HepG2 (cell line): ENCODE results near the gene TFAM. TPM values are rescaled to one million over a fixed set of nuclear protein-coding genes. Genes with fewer than 3 reads are reported as not detected.

ENCODE experiments used
- ATAC-seq: fragments of 200-7000 bp; cut with Tn5 transposase; 3 replicates; pipeline ENCODE4 v1.9.1; 2020; ENCODE audit warnings: mild to moderate bottlenecking, moderate library complexity
- BruUV-seq: library from RNA; stranded (reverse); fragments of 400-500 nt; replicated peaks from 2 replicates; lab custom pipeline; 2021; lab: Mats Ljungman, UMichigan
- CTCF ChIA-PET: fragments of 300-600 bp; formaldehyde crosslinking; extraction: SDS; loops from one replicate; lab custom pipeline; 2021; ENCODE audit warnings: low total read pairs, inconsistent platforms, low intra/inter-chr PET ratio; lab: Yijun Ruan, JAX
- POLR2A ChIA-PET: fragments of 350-600 bp; sonication (Branson Sonifier 250); formaldehyde crosslinking; loops from one replicate; lab custom pipeline; 2020; ENCODE audit warnings: antibody characterized with exemption, inconsistent platforms; lab: Yijun Ruan, JAX
- DNase-seq: peaks from one replicate; pipeline ENCODE4 v3.0.0-alpha.2; 2015; ENCODE audit warnings: low spot score
- FAIRE-seq: peaks from 3 replicates; lab custom pipeline; 2011; peaks lifted over from hg19 to GRCh38; lab: Jason Lieb, UNC
- H2AFZ ChIP-seq: one replicate; pipeline ENCODE4 v1.6.1; 2011; ENCODE audit warnings: low read length, inconsistent platforms
- H3K27ac ChIP-seq: fragments of 300-600 bp; 3 replicates; pipeline ENCODE4 v1.8.0; 2011; ENCODE audit warnings: mixed run types, mild to moderate bottlenecking, mixed read lengths, low read length, inconsistent platforms; ENCODE audit not compliant: insufficient read depth; ENCODE audit errors: extremely low read length
- H3K27me3 ChIP-seq, 2 experiments: fragments of 200-600 bp in 1 of 2; 2 replicates in 1 of 2; 3 replicates in 1 of 2; pipeline versions ENCODE4 v1.6.0 to v1.8.0; 2011; ENCODE audit warnings: low read length in 2 of 2, mild to moderate bottlenecking in 2 of 2, moderate library complexity in 2 of 2, inconsistent platforms in 1 of 2; ENCODE audit not compliant: insufficient read depth in 2 of 2, control insufficient read depth in 1 of 2
- H3K36me3 ChIP-seq, 2 experiments: fragments of 200-600 bp in 1 of 2; replicated peaks in 1 of 2; 2 replicates in 1 of 2; 3 replicates in 1 of 2; pipeline versions ENCODE4 v1.5.1 to v1.8.0; 2011; ENCODE audit warnings: low read length in 2 of 2, inconsistent platforms in 1 of 2; ENCODE audit not compliant: insufficient read depth in 2 of 2, control insufficient read depth in 1 of 2
- H3K4me1 ChIP-seq: 2 replicates; pipeline ENCODE4 v1.5.1; 2012; ENCODE audit warnings: low read length, inconsistent platforms; ENCODE audit not compliant: insufficient read depth
- H3K4me2 ChIP-seq: 2 replicates; pipeline ENCODE4 v1.6.0; 2011; ENCODE audit warnings: low read depth, low read length, inconsistent platforms
- H3K4me3 ChIP-seq, 3 experiments: fragments of 200-600 bp in 1 of 3; sonication (generic), shearing (Covaris generic) in 1 of 3; replicated peaks in 1 of 3; 2 replicates each; pipeline ENCODE4 v1.5.1; 2011 to 2016; ENCODE audit warnings: low read length in 3 of 3, inconsistent platforms in 2 of 3, low read depth in 2 of 3, mild to moderate bottlenecking in 2 of 3, control low read depth in 1 of 3, mixed read lengths in 1 of 3; ENCODE audit not compliant: insufficient read depth in 1 of 3
- H3K79me2 ChIP-seq: one replicate; pipeline ENCODE4 v1.6.1; 2011; ENCODE audit warnings: low read length, inconsistent platforms; ENCODE audit not compliant: insufficient read depth
- H3K9ac ChIP-seq: 2 replicates; pipeline ENCODE4 v1.6.0; 2011; ENCODE audit warnings: mild to moderate bottlenecking, low read depth, low read length, inconsistent platforms; ENCODE audit not compliant: insufficient read depth
- H3K9me3 ChIP-seq: 2 replicates; pipeline ENCODE4 v1.5.1; 2012; ENCODE audit warnings: mild to moderate bottlenecking, low read length
- H4K20me1 ChIP-seq: 2 replicates; pipeline ENCODE4 v1.6.0; 2011; ENCODE audit warnings: inconsistent platforms, mild to moderate bottlenecking, low read length, moderate library complexity; ENCODE audit not compliant: insufficient read depth
- CEBPG ChIP-seq: IDR thresholded peaks from 2 replicates; pipeline ENCODE4 v1.6.1; 2016
- E2F2 ChIP-seq: sonication (generic); formaldehyde crosslinking; IDR thresholded peaks from 2 replicates; pipeline ENCODE4 v1.4.0; 2020; ENCODE audit warnings: missing genetic modification reagents, borderline replicate concordance
- JARID2 ChIP-seq: sonication (generic); formaldehyde crosslinking; IDR thresholded peaks from 2 replicates; pipeline ENCODE4 v1.8.1; 2023; ENCODE audit warnings: missing genetic modification reagents, inconsistent platforms; ENCODE audit not compliant: insufficient replicate concordance
- MAFF ChIP-seq: IDR thresholded peaks from 2 replicates; pipeline ENCODE4 v1.6.1; 2011; ENCODE audit warnings: low read depth, low read length, improper control_type of control experiment
- RCOR2 ChIP-seq: IDR thresholded peaks from 2 replicates; pipeline ENCODE4 v1.6.1; 2016; ENCODE audit warnings: missing biosample characterization, missing genetic modification reagents
- SAP130 ChIP-seq: IDR thresholded peaks from 2 replicates; pipeline ENCODE4 v1.6.1; 2016; ENCODE audit warnings: low read depth
- SOX13 ChIP-seq, 3 experiments: fragments of 450-650 bp in 1 of 3; sonication (generic) in 1 of 3; formaldehyde crosslinking in 1 of 3; IDR thresholded peaks in 2 of 3; conservative IDR thresholded peaks in 1 of 3; 2 replicates each; pipeline versions ENCODE4 v1.5.0 to v1.6.1; 2016 to 2020; ENCODE audit warnings: antibody characterized with exemption in 1 of 3, mild to moderate bottlenecking in 1 of 3, missing compliant biosample characterization in 1 of 3, missing genetic modification reagents in 1 of 3, moderate library complexity in 1 of 3
- THAP11 ChIP-seq: IDR thresholded peaks from 2 replicates; pipeline ENCODE4 v1.6.1; 2016; ENCODE audit warnings: missing biosample characterization, missing genetic modification reagents
- TMF1 ChIP-seq: sonication (generic); formaldehyde crosslinking; IDR thresholded peaks from 2 replicates; pipeline ENCODE4 v1.8.1; 2022; ENCODE audit warnings: low read depth, missing genetic modification reagents
- ZNF12 ChIP-seq: sonication (generic); formaldehyde crosslinking; IDR thresholded peaks from 2 replicates; pipeline ENCODE4 v1.5.0; 2020; ENCODE audit warnings: missing genetic modification reagents
- WGBS: methylation state at CpG from one replicate; pipeline ENCODE4 v1.1.6; 2017; ENCODE audit warnings: low lambda C conversion rate; 5-methylcytosine and 5-hydroxymethylcytosine counted together
- in situ Hi-C: cut with HindIII; loops from 2 replicates; pipeline ENCODE4 v1.10.0; 2017; ENCODE audit warnings: low pct_unique_long_range_greater_than_20kb; ENCODE audit not compliant: extremely low pct_ligation_motif_present
- intact Hi-C: fragments of 100-400 bp; cut with micrococcal nuclease; formaldehyde crosslinking; loops from one replicate; pipeline ENCODE4 v1.10.0; 2022; ENCODE audit not compliant: unreplicated experiment
- polyA plus RNA-seq, 8 experiments: library from polyadenylated mRNA; depleted of rRNA in 3 of 8; stranded (reverse) in 7 of 8; unstranded in 1 of 8; fragments of >200 nt; fragmentation: Illumina TruSeq in 4 of 8; extraction: Trizol in 4 of 8; gene quantifications; 2 replicates each; pipeline versions ENCODE4 v1.2.1 to v1.2.3, GENCODE V29; 2011 to 2016; ENCODE audit warnings: low read depth in 4 of 8, missing spikeins in 1 of 8, mixed read lengths in 1 of 8; ENCODE audit not compliant: insufficient read depth in 1 of 8
- total RNA-seq, 5 experiments: library from RNA; depleted of rRNA; stranded (reverse); fragments of >200 nt; fragmentation: Illumina TruSeq; extraction: Trizol; gene quantifications; 2 replicates each; pipeline ENCODE4 v1.2.3, GENCODE V29; 2016; ENCODE audit warnings: low read depth in 1 of 5
- TF ChIP-seq, protein P1 (sequence below): sonication (generic); formaldehyde crosslinking; IDR thresholded peaks from 2 replicates; pipeline ENCODE4 v1.5.1; 2020; ENCODE audit warnings: mild to moderate bottlenecking, missing genetic modification reagents
- TF ChIP-seq, protein P2 (sequence below): IDR thresholded peaks from 2 replicates; pipeline ENCODE4 v1.6.1; 2016; ENCODE audit warnings: low read depth
- TF ChIP-seq, protein P3 (sequence below): IDR thresholded peaks from 2 replicates; pipeline ENCODE4 v1.4.0; 2020; ENCODE audit warnings: mild to moderate bottlenecking, missing genetic modification reagents

Gene TFAM
- total and polyA plus RNA-seq, 2 of the 13 experiments (the other 11 are each of a cell fraction or from before 2014, with no cell fraction given), result 18.4 to 125 TPM

GRCh38 chr10:58350619-58351323, 34.4 kb upstream of the TFAM start:
- 66% methylated on average over 6 of the region's 6 CpGs for WGBS
- TF ChIP-seq TMF1 (CRISPR knock-in tag) (no peak), JARID2 (CRISPR knock-in tag) (no peak), ZNF12 (CRISPR knock-in tag) (0 out of 2 replicates have a peak, but pooled peaks have one; percentile 18), RCOR2 (0 out of 2 replicates have a peak, but pooled peaks have one; percentile 24), CEBPG (CRISPR knock-in tag) (peak; percentile 82), THAP11 (CRISPR knock-in tag) (peak; percentile 31; the same call in 1 of the 2 replicates), SOX13 (IDR thresholded peaks at IDR 0.05) (no peak), SOX13 (CRISPR knock-in tag; conservative IDR thresholded peaks at IDR 0.05 in 1 of 2, IDR thresholded peaks at IDR 0.05 in 1 of 2) (peak in 1 of 2 experiments; percentile 51; a peak in 1 of 4 replicates), E2F2 (no peak), SAP130 (peak; percentile 25; the same call in 1 of the 2 replicates), MAFF (peak; percentile 65; the same call in 1 of the 2 replicates)
- TF ChIP-seq, protein P1, sequence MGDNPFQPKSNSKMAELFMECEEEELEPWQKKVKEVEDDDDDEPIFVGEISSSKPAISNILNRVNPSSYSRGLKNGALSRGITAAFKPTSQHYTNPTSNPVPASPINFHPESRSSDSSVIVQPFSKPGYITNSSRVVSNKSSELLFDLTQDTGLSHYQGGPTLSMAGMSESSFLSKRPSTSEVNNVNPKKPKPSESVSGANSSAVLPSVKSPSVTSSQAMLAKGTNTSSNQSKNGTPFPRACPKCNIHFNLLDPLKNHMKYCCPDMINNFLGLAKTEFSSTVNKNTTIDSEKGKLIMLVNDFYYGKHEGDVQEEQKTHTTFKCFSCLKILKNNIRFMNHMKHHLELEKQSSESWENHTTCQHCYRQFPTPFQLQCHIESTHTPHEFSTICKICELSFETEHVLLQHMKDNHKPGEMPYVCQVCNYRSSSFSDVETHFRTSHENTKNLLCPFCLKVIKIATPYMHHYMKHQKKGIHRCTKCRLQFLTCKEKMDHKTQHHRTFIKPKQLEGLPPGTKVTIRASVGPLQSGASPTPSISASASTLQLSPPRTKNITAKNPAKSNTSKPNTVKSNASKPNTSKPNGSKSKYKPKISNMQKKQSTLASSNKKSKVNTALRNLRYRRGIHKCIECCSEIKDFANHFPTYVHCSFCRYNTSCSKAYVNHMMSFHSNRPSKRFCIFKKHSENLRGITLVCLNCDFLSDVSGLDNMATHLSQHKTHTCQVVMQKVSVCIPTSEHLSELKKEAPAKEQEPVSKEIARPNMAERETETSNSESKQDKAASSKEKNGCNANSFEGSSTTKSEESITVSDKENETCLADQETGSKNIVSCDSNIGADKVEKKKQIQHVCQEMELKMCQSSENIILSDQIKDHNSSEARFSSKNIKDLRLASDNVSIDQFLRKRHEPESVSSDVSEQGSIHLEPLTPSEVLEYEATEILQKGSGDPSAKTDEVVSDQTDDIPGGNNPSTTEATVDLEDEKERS, result no peak
- TF ChIP-seq, protein P2, sequence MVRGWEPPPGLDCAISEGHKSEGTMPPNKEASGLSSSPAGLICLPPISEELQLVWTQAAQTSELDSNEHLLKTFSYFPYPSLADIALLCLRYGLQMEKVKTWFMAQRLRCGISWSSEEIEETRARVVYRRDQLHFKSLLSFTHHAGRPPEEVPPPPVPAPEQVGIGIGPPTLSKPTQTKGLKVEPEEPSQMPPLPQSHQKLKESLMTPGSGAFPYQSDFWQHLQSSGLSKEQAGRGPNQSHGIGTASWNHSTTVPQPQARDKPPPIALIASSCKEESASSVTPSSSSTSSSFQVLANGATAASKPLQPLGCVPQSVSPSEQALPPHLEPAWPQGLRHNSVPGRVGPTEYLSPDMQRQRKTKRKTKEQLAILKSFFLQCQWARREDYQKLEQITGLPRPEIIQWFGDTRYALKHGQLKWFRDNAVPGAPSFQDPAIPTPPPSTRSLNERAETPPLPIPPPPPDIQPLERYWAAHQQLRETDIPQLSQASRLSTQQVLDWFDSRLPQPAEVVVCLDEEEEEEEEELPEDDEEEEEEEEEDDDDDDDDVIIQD, result peak; percentile 48; the same call in 1 of the 2 replicates
- TF ChIP-seq, protein P3, sequence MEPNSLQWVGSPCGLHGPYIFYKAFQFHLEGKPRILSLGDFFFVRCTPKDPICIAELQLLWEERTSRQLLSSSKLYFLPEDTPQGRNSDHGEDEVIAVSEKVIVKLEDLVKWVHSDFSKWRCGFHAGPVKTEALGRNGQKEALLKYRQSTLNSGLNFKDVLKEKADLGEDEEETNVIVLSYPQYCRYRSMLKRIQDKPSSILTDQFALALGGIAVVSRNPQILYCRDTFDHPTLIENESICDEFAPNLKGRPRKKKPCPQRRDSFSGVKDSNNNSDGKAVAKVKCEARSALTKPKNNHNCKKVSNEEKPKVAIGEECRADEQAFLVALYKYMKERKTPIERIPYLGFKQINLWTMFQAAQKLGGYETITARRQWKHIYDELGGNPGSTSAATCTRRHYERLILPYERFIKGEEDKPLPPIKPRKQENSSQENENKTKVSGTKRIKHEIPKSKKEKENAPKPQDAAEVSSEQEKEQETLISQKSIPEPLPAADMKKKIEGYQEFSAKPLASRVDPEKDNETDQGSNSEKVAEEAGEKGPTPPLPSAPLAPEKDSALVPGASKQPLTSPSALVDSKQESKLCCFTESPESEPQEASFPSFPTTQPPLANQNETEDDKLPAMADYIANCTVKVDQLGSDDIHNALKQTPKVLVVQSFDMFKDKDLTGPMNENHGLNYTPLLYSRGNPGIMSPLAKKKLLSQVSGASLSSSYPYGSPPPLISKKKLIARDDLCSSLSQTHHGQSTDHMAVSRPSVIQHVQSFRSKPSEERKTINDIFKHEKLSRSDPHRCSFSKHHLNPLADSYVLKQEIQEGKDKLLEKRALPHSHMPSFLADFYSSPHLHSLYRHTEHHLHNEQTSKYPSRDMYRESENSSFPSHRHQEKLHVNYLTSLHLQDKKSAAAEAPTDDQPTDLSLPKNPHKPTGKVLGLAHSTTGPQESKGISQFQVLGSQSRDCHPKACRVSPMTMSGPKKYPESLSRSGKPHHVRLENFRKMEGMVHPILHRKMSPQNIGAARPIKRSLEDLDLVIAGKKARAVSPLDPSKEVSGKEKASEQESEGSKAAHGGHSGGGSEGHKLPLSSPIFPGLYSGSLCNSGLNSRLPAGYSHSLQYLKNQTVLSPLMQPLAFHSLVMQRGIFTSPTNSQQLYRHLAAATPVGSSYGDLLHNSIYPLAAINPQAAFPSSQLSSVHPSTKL (CRISPR knock-in tag), result peak; percentile 50; the same call in 1 of the 2 replicates

More at GRCh38 chr10:58350619-58351323, 34.4 kb upstream of the TFAM start:
- in situ Hi-C loops (no loop called here), intact Hi-C loops (no loop called here)
- Histone ChIP-seq H3K9me3 (no peaks in the 10 kb centered on the region), H3K36me3 (no peaks in the 10 kb centered on the region), H2AFZ (no peak overlapping the region), H3K4me1 (peaks cover 35% of the 10 kb centered on the region), H3K27me3 (no peaks in the 10 kb centered on the region), H3K9ac (no peak overlapping the region), H4K20me1 (0 out of 2 replicates have a peak, but pooled peaks cover 4% of the 10 kb centered on the region), H3K27ac (peak overlapping the region; percentile 21), H3K4me2 (peak overlapping the region; percentile 4; the same call in 1 of the 2 replicates), H3K4me3 (no peak overlapping the region), H3K79me2 (peaks cover 21% of the 10 kb centered on the region)
- ChIA-PET CTCF (no interaction called here), POLR2A (interaction anchor here (2.9 kb wide), 1 partner anchor 16 kb away, joined by 9 read pairs; the partner anchor contains the start of gene UBE2D1)
- ATAC-seq, result peak; percentile 56
- peak; percentile 58 for DNase-seq
- no TSS peak for BruUV-seq
- FAIRE-seq, result no peak
